Ramos (cell line): ENCODE measurements around the gene FAM200C.

Experiments used
- in situ Hi-C: fragments of 300-500 bp; cut with MboI; formaldehyde crosslinking; loops from one replicate; pipeline ENCODE4 v1.14.3; 2022; ENCODE audit warnings: low sequenced_read_pairs; ENCODE audit not compliant: unreplicated experiment

The FAM200C gene

DNA sequence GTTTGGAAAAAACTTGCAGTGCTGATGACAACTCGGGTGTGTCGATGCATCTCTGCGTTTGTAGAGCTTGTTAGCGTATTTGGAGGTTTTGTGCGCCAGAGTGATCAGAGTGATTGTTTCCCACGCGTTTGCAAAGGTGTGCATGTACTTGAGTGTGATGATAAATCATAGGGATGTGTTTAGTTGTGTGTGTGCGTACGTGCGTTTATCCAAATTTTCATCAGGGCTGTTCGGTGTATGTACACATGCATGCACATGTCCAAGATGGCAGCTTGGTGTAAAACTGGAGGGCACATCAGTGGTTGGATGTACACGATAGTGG is 29.2 kb downstream of the FAM200C start:
- in situ Hi-C loops: no loop called here

DNA sequence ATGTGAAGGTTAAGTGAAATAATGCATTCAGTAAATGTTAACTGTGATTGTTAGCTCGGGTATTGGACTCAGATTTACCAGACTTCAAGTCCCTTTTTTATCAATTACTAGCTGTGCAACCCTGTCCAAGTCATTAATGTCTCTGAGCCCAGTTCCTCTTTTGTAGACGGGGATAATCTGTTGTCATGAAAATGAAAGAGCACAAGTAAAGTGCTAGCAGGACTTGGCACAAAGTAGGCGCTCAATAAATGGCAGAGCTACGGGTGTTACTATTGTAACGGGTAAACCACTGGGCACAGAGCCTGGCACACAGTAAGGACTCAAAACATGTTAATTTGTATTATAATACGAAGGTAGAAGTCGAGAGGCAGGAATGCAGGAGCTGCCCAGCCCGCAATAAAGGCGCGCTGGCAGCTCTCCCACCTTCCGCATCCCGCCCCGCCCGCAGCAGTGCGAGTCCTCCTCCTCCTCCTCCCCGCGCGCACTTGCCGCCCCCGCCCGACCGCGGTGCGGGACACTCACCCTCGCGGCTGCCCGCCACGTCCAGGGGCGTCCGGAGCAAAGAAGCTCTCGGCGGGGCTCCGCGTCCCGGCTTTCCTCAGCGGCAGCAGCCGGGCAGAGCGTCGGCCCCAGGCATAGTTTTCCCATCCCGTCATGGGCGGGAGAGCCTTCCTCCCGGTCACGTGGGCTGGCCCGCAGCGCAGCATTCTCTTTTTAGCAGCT is 29.7 kb downstream of the FAM200C start, which contains the start of gene C1QTNF2:
TSS of gene C1QTNF2 (minus strand) at position 637 of the 723 bp plus-strand sequence. CDS start 15,615 bp downstream, outside the sequence.
- in situ Hi-C loops: no loop called here

DNA sequence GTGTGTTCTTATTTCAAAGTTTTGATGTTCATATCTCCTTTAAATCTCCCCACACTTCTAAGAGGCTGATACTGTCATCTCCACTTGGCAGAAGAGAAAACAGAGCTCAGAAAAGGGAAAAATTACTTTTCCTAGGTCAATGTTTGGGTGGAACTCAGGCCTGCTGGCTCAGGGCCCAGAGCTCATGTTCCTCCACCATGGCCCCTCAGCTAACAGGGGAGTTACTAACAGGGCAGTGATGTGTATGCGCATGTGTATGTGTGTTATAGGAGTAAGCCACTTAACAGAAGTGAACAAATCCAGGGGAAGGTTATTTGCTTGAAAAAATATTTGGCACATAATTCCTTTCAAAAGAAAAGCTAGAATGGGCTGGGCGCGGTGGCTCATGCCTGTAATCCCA is 32.0 kb downstream of the FAM200C start:
- in situ Hi-C loops: no loop called here

DNA sequence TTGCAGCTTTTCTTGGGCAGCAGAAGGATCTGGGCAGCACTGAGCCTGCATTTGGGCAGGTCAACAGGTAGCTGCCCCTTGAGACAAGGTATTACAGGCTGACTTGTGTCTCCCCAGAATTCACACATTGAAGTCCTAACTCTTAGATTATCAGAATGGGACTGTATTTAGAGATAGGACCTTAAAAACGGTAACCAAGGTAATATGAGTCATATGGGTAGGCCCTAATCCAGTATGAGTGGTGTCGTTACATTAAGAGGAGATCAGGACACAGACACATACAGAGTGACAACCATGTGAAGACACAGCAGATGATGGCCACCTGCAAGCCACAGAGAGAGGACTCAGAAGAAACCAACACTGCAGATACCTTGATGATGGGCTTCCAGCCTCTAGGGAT is 32.6 kb downstream of the FAM200C start:
- in situ Hi-C loops: no loop called here

DNA sequence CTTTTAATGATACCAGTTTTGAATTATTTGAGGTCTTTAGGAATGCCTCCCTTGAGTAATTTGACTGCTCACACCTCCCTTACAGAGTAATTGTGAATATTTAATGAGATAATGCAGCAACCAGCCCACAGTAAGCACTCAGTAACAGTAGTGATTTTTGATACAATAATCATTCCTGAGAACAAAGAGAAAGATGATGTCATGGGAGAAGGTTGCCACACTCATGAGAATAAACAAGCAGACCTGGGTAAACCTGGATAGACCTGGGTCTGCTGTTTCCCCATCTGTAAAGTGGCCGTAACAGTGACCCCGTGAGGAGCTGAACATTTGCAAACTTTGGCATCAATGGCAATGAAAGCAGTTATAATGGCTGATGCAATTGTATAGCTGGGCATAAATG is 33.6 kb downstream of the FAM200C start:
- in situ Hi-C loops: no loop called here

DNA sequence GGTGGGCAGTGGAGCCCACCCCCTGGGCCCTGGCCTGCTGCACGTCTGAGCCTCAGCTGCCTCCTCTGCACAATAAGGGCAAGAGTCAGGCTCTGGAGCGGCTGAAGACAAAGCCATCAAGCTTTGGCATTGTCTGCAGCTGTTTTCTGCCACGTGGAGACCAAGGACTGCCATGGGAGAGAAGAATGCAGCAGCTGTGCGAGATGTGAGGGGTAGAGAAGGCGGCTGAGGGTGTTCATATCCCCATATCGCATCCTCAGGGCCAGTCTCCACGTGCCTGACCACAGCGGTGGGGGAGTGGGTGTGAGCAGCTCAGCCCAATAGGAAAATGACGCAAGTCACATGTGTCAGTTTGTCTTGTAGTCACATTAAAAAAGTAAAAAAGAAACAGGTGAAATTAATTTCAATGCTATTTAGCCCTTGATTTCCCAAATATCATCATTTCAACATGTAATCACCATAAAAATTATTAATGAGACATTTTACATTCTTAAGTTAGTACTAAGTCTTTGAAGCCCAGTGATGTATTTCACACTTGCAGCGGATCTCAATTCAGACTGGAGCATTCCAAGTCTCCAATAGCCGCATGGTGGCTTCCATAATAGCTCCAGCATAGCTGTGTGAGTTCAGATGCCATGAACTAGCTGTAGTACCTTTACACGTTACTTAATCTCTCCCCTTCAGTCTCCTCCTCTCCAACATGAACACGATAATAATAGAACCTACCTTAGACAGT is 36.0 kb downstream of the FAM200C start:
- in situ Hi-C loops: no loop called here

DNA sequence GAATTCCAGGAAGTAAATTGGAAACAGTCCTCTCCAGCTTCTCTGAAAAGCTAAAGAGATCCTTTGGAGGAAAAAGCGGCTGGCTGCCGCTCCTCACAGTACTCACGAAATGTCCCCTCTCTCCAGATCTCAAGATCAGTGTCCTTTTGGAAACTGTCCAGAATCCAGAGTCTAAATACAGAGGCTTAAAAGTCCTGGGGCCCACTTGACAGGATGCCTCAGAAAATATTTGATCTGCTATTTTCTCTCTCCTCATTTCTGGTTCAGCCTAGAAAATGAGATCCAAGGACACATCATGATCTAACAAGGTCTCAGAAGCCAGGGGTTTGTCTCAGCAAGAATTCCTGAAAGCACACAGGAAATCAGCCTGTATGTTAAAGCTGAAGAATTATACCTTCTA is 36.6 kb downstream of the FAM200C start:
- in situ Hi-C loops: no loop called here

DNA sequence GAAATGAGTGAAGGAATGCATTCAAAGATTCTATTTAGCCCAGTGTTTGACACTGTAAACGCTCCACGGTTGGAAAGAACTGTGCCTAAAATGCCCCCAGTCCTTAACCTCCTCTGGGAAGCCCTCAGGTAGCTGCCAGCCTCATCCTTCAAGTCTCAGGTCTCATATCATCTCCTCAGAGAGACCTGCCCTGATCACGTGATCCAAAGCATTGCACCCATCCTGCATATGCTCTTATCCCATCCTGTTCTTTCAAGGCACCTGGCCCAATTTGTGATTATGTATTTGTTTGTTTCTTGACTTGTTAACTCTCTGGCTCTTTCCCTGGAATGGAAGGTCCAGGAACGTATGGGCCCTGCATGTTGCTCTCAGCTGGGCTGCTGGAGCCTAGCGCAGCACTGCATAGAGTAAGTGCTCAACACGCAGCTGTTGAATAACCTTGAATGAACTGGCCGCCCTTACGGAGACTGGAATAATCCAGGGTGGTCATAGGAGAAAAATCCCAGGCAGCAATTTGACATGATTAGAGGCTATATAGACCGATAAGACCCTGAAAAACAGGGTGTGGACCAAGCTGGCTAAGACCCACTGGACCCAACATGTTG is 38.1 kb downstream of the FAM200C start:
- in situ Hi-C loops: no loop called here

DNA sequence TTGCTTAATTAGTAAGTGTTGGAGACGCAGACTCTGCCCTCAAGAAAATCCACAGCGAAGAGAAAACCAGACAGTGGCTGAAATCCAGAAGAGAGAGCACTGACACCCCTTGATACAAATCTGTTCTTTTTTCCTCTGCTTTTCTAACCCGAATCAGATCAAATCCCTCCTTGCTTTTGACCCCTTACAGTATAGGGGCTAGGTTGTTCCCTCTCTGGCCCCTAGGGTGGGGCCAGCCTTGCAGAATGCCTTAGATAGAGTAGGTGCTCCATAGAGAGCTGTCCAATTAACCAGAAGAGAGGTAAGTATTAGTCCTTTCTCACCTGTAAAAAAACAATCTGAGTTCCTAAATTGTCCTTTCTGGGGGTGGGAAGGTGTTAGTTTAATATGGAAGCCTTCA is 39.5 kb downstream of the FAM200C start:
- in situ Hi-C loops: no loop called here

DNA sequence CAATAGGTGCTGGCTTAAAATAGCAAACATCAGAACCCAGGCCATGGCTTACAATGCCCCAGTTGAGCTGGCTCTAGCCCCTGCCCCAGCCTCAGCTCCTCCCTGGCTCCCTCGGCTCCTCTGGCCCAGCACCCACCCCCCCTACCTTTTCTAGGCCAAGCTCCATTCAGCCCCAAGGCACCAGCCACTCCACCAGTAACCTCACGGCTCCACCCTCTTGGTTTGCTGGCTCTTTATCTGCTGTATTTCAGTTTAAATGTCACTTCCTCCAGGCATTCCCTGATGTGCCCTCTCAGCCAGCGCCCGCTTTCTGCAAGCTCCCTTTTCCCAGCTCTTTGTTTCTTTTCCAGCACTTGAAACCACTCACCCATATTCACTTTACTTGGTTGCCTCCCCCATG is 40.0 kb downstream of the FAM200C start:
- in situ Hi-C loops: no loop called here

DNA sequence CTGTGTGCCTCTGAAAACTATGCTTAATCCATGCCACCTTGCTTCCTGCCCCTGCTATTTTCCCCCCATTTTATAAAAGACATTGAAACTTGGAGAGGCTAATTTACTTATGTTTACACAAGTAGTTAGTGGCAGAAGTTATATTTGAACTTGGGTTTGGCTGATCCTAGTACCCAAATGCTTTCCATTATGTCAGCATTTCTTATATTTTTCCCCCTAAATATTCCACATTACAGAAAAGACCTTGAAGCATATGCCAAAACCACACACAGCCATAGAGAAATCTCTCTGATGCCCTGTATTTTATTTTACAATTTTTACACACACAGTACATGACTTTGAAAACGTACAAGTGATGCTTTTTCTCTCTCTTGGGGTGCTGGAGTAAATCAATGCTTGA is 40.6 kb downstream of the FAM200C start:
- in situ Hi-C loops: no loop called here

DNA sequence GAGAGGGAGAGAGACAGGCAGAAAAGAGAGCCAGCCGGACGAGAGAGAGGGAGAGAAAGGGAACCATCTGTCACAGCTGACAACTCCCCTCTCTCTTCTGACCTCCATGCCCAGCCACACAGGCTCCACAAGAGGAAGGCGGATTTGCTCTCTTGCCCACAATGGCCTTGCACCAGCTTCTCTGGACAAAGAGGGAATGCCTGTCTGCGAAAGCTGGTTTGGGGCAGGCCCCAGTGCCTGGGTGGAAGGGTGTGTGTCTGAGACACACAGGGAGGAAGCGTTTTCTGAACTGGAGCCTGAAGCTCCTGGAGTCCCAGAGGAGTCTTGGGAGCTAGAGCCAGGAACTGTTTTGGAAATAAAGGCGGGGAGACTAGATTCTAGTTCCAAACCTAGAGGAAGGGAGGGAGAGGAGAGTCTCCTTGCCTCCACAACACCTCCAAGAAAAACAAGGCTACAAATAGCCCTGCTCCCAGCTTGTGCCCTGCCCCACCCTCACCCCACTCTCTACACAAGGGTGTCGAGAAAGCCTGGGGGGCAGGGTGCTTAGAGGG is 41.9 kb downstream of the FAM200C start:
- in situ Hi-C loops: no loop called here

DNA sequence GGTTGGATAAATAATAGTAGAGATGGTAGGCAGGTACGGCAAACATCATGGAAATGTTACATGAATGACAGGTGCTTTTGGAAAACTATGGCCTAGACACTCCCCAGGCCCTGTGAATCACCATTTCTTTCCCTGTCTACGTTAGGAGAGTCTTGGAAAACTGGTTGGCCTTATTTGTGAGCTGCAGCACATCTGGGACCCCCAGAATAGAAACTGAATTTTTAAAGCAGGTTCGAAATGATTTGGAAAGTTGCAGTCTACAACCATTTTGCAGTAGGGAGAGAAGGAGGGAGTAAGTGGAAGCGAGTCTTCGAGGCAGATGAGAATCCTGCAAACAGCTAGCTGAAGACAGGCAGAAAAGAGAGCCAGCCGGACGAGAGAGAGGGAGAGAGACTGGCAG is 42.5 kb downstream of the FAM200C start:
- in situ Hi-C loops: no loop called here

DNA sequence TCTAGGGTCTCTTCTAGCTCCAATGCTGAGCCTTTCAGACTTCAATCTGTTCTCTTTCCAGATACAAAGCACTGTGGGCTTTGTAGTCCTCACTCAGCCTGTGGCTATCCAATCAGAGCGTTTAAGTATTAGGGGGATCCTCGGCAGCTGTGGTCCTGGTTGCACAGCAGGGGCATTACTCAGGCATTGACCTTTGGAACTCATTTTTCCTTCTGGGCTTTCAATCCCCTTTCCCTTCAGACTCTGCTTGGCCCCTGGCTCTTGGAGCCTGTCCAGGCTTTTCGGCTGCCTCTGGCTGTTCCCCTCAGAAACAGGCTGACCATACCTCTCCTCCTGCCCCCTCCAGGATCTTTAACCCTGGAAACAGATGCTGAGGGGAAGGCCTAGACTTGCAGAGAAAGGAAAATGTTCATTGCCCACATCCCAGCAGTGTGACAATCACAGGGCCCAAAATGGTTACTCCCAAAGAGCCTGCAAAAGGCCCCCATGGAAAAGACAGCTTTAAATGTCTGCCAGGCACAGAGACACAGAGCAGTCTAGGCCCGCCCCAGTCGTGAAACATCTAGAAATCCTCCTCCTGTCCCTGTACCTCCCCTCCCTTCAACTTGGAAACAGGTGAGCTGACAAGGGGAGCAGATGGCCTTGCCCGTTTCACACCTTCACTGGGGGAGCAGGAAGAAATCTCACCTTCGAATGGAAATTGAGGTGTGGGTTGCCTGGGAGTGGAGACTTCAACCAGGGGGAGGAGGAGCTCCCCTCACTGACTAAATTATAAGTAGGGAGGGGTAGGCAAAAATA is 43.1 kb downstream of the FAM200C start:
- in situ Hi-C loops: no loop called here

DNA sequence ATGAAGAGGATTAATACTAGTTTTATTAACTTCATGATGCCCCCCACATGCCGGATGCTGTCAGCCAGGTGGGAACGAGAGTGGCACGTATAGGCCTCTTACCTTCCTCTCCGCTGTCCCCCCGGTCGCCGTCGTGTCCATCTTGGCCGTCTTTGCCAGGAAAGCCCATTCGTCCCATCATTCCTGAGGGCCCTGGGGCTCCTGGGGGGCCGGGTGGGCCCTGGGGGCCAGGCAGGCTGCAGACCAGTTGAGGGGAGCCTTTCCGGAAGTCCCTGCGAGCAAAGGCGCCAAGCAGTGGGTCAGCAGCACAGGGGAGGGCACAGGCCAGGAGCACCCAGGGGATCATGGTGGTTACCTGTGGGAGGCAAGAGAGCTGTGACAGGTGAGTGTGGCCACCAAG is 45.2 kb downstream of the FAM200C start:
- in situ Hi-C loops: no loop called here

DNA sequence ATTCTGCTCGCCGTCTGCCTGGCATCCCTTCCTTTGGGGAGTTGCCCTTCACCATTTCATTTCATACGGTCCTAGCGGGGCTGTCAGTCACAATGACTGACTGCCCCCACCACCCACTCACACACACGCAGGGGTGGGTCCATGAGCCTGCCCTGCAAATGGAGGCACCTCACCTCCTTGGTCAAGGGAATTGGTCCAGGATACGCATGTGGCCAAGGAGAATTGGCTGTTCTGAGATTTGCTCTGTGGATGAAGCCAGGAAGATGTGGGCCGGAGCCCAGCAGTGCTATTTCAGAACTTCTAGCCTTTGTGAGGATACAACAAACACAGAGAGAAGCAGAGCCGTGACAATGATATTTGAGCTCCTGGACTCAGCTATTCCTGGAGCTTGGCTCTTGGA is 46.5 kb downstream of the FAM200C start:
- in situ Hi-C loops: no loop called here

DNA sequence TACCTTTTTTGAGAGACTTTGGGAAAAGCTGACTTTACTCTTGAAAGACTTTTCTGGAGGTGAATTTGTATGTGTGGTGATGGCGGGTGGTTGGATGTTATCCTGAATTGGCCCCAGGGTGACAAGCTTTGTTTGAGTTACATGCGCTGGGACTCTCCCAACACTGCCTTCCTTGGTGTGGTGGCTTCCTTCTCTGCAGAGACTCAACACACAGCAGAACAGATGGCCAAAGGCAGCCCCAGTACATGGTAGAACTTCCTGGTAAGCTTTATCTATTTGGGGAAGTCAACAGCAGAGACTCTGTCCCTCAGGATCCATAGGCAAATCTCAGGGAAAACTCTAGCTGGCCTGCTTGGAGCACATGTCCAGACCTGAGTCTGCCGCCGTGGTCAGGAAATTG is 47.5 kb downstream of the FAM200C start:
- in situ Hi-C loops: no loop called here

DNA sequence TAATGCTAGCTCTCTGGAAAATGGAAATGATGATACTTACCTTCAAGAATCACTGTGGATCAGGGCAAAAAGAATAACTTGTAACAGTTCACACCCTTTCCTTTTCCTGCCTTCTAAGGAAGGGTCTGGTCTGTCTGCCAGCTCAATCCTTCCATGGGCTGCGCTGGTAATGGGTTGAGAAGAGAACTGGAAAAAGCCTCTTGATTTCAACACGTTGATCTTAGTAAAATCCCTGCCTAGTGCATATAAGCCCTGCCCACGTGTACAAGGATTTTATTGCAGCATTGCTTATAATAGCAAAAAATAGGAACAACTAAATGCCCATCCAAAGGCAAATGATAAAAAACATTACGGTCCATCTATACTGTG is 49.9 kb downstream of the FAM200C start:
- in situ Hi-C loops: loop anchor here (5.0 kb wide), 1 partner anchor 328 kb away; no protein-coding TSS in a partner anchor

DNA sequence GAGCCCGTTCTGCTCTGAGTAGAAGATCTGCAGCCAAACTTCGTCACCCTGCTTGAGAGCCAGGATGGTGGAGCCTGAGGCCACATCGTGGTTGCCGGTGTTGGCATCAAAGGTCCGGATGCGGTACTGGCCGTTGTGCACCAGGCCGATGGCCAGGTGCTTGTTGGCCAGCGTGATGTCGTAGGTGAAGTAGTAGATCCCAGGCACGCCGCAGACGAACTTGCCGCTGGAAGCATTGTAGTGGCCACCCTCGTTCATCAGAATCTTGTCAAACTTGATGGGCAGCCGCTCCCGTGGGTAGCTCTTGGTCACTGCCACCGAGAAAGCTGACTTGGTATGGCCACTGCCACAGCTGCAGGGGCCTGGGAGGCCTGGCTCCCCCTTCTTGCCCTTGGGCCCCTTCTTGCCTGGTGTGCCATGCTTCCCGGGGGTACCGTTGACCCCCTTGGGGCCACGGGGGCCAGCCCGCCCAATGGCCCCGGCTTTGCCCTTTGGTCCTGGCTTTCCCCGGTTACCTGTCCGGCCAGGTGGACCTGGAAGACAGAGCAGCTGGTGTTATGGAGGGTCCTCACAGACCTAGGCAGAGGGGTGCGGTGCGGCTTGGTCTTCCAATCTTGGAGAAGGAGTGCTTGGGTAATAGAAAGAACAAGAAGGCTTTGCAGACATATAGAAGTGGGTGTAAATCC is 50.5 kb downstream of the FAM200C start:
- in situ Hi-C loops: loop anchor here (5.0 kb wide), 1 partner anchor 327 kb away; no protein-coding TSS in a partner anchor

DNA sequence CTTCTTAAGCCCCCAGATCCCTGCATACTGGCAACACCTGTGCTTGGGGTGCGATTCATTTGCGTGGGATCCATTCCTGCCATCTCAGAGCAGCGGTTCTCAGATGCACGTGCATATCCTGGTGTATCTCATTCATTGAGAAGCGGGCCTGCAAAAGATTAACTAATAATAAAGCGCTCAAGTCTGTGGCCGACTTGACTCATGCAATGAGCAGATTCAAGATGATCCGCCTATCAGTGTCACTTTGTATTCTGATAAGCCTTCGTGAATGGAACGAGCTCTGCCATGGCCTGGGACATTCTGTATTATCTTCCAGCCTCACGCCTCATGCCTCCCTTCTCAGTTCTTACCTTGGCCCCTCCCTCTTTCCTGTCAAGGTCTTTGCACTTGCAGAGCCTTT is 51.8 kb downstream of the FAM200C start:
- in situ Hi-C loops: loop anchor here (5.0 kb wide), 1 partner anchor 326 kb away; no protein-coding TSS in a partner anchor
